OCI-LY3 (cell line): ENCODE results near the gene R3HDM4.
A peak's percentile ranks its signal among the peaks of the same experiment; 100 is the strongest.

Experiments
- H2AFZ ChIP-seq: fragments of 200-600, 300-600 bp; shearing (Covaris generic); 2 replicates; pipeline ENCODE4 v1.6.0; 2014; ENCODE audit warnings: antibody characterized with exemption, low read depth, low read length
- H3K27ac ChIP-seq: fragments of 200-600, 300-600 bp; sonication (generic); 2 replicates; pipeline ENCODE4 v1.5.1; 2014; ENCODE audit warnings: mild to moderate bottlenecking, low read length, moderate library complexity, mixed read lengths
- H3K27me3 ChIP-seq: fragments of 200-600, 300-600 bp; sonication (generic); 2 replicates; pipeline ENCODE4 v1.6.1; 2014; ENCODE audit warnings: low read depth, low read length, mixed read lengths
- H3K36me3 ChIP-seq: fragments of 200-600, 300-600 bp; sonication (generic); replicated peaks from 2 replicates; pipeline ENCODE3; 2014; ENCODE audit warnings: low read depth, low read length, mixed read lengths
- H3K4me1 ChIP-seq: fragments of 300-600, 200-600 bp; sonication (generic); 2 replicates; pipeline ENCODE4 v1.6.1; 2014; ENCODE audit warnings: low read length, mixed read lengths
- H3K4me2 ChIP-seq: fragments of 200-600, 300-600 bp; sonication (generic); 2 replicates; pipeline ENCODE4 v1.6.1; 2014; ENCODE audit warnings: low read length, mixed read lengths
- H3K4me3 ChIP-seq: fragments of 300-600, 200-600 bp; sonication (generic); 2 replicates; pipeline ENCODE4 v1.5.1; 2014; ENCODE audit warnings: antibody characterized with exemption, mild to moderate bottlenecking, low read length, moderate library complexity
- H3K79me2 ChIP-seq: fragments of 300-600, 200-600 bp; shearing (Covaris generic); 2 replicates; pipeline ENCODE4 v1.6.1; 2014; ENCODE audit warnings: mild to moderate bottlenecking, low read length, mixed read lengths
- H3K9ac ChIP-seq: fragments of 300-600, 200-600 bp; shearing (Covaris generic); 2 replicates; pipeline ENCODE4 v1.6.0; 2014; ENCODE audit warnings: mild to moderate bottlenecking, low read length, moderate library complexity
- H3K9me3 ChIP-seq: fragments of 200-600, 300-600 bp; shearing (Covaris generic); 2 replicates; pipeline ENCODE4 v1.6.1; 2014; ENCODE audit warnings: low read length, mixed read lengths; ENCODE audit not compliant: insufficient read depth
- H4K20me1 ChIP-seq: fragments of 200-600, 300-600 bp; sonication (generic); 2 replicates; pipeline ENCODE4 v1.6.1; 2016; ENCODE audit warnings: low read length, mixed read lengths; ENCODE audit not compliant: insufficient read depth
- EZH2phosphoT487 ChIP-seq: fragments of 200-600 bp; shearing (Covaris generic); IDR thresholded peaks from 2 replicates; pipeline ENCODE4 v1.6.1; 2018; ENCODE audit warnings: antibody characterized with exemption, mixed run types, low read depth
- TF ChIP-seq, protein P1 (sequence below): fragments of 200-600, 300-600 bp; sonication (generic); IDR thresholded peaks from 2 replicates; pipeline ENCODE4 v1.5.1; 2014; ENCODE audit warnings: antibody characterized with exemption, low read length, low read depth

The R3HDM4 gene

DNA sequence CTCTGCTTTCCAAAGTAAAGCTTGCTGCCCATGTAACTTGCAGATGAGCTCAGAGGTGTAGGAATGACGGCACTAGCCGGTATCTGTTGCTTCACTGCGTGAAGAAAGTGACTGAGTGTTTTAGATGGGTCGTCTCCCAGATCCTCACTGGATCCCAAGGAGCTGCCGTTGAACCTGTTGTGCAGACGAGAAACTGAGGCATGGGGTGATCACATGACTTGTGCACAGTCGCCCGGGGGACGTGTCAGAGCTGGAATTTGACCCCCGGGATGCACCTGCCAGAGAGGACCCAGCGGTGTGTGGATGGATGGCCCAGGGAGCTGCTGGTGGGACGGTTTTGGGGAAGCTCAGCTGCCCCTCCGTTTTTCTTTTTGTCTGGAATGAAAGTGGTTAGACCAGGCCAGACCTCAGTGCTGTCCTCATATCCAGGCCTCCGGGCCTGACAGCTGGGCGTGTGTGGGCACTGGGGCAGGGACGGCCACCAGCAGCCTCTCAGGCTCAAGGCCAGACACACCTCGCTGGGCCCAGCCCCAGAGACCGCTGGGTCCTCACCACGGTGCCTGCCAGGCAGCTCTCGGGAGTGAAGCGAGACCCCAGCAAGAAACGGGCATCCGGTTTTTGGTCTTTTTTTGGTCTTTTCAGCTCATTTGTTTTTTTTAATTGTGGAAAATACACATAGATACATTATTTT lies 25.4 kb upstream of the R3HDM4 start:
- H3K9me3 ChIP-seq, result peaks cover 3% of the 10 kb centered on the region; the same call in 1 of the 2 replicates
- H3K27ac ChIP-seq, result no peak overlapping the region
- no peak overlapping the region for H3K9ac ChIP-seq
- no peaks in the 10 kb centered on the region for H3K27me3 ChIP-seq
- no peak for TF ChIP-seq EZH2phosphoT487
- TF ChIP-seq, protein P1, sequence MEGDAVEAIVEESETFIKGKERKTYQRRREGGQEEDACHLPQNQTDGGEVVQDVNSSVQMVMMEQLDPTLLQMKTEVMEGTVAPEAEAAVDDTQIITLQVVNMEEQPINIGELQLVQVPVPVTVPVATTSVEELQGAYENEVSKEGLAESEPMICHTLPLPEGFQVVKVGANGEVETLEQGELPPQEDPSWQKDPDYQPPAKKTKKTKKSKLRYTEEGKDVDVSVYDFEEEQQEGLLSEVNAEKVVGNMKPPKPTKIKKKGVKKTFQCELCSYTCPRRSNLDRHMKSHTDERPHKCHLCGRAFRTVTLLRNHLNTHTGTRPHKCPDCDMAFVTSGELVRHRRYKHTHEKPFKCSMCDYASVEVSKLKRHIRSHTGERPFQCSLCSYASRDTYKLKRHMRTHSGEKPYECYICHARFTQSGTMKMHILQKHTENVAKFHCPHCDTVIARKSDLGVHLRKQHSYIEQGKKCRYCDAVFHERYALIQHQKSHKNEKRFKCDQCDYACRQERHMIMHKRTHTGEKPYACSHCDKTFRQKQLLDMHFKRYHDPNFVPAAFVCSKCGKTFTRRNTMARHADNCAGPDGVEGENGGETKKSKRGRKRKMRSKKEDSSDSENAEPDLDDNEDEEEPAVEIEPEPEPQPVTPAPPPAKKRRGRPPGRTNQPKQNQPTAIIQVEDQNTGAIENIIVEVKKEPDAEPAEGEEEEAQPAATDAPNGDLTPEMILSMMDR, result no peak
- peaks cover 86% of the 10 kb centered on the region for H3K79me2 ChIP-seq
- peaks cover 48% of the 10 kb centered on the region for H3K4me1 ChIP-seq
- H3K36me3 ChIP-seq, result peaks cover 72% of the 10 kb centered on the region
- no peak overlapping the region for H2AFZ ChIP-seq
- peaks cover 68% of the 10 kb centered on the region for H4K20me1 ChIP-seq
- no peak overlapping the region for H3K4me3 ChIP-seq
- H3K4me2 ChIP-seq, result no peak overlapping the region

DNA sequence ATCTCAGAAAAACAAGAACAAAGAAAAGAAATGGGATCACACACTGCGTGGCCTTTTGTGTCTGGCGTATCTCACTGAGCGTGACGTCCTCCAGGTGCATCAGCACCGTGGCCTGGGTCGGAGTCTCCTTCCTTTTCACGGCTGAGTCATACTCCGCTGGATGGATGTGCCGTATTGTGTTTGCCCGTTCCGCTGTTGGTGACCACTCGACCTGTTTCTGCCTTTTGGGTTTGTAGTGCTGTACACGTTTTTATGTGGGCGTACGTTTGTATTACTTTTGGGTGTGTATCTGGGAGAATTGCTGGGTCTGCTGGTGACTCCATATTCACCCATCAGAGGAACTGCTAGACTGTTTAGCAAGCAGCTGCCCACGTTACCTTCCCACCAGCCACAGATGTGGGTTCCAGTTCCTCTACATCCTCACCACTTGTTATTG lies 24.3 kb upstream of the R3HDM4 start:
- peaks cover 3% of the 10 kb centered on the region; the same call in 1 of the 2 replicates for H3K9me3 ChIP-seq
- H4K20me1 ChIP-seq, result peaks cover 75% of the 10 kb centered on the region
- no peaks in the 10 kb centered on the region for H3K27me3 ChIP-seq
- peaks cover 72% of the 10 kb centered on the region for H3K36me3 ChIP-seq
- H3K4me2 ChIP-seq, result no peak overlapping the region
- H3K4me3 ChIP-seq, result no peak overlapping the region
- H3K27ac ChIP-seq, result peak overlapping the region; percentile 9; the same call in 1 of the 2 replicates
- peaks cover 89% of the 10 kb centered on the region for H3K79me2 ChIP-seq
- no peak for TF ChIP-seq EZH2phosphoT487
- TF ChIP-seq, protein P1, result no peak
- H2AFZ ChIP-seq, result no peak overlapping the region
- H3K4me1 ChIP-seq, result peaks cover 59% of the 10 kb centered on the region
- H3K9ac ChIP-seq, result no peak overlapping the region

DNA sequence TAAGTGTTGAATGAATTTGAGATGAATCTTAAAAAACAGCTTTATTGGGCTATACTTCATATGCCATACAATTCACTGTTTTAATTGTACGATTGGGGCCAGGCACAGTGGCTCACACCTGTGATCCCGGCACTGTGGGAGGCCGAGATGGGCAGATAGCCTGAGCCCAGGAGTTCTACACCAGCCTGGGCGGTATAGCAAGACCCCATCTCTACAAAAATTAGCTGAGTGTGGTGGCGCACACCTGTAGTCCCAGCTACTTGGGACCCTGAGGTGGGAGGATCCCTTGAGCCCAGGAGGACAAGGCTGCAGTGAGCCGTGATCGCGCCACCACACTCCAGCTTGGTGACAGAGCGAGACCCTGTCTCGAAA lies 23.1 kb upstream of the R3HDM4 start:
- peaks cover 3% of the 10 kb centered on the region; the same call in 1 of the 2 replicates for H3K9me3 ChIP-seq
- H3K9ac ChIP-seq, result no peak overlapping the region
- H3K27me3 ChIP-seq, result no peaks in the 10 kb centered on the region
- H3K4me3 ChIP-seq, result no peak overlapping the region
- H3K4me1 ChIP-seq, result peaks cover 57% of the 10 kb centered on the region
- no peak overlapping the region for H3K4me2 ChIP-seq
- peaks cover 67% of the 10 kb centered on the region for H3K36me3 ChIP-seq
- no peak for TF ChIP-seq EZH2phosphoT487
- TF ChIP-seq, protein P1, result no peak
- H2AFZ ChIP-seq, result no peak overlapping the region
- no peak overlapping the region for H3K27ac ChIP-seq
- H3K79me2 ChIP-seq, result peaks cover 84% of the 10 kb centered on the region
- peaks cover 71% of the 10 kb centered on the region for H4K20me1 ChIP-seq

DNA sequence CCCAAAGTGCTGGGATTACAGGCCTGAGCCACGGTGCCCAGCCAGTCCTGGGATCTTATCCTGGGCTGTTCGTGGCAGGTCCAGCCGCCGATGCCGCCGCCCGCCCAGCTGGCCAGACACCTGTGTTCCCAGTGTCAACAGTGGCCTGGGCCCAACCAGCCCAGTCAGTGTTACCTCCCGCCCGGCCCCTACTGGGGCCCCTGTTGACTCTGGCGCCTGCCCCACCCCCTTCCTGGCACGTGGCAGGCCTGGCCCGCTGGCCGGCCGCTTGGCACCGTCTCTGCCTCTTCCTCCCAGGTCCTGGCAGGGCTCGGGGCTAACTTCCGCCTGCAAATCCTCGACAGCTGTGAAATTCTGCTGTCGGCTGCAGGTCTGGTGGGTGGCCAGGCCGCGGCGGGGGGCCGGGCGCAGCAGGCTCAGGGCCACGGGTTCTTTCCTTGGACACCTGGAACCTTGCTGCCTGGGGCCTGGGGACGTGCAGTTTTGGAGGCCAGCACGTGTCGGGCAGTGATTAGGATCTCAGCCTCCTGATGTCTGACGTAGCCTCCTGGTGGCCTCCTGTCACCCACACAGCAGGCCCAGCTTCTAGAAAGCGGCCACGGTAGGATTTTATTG lies 22.0 kb upstream of the R3HDM4 start:
- Histone ChIP-seq H3K27me3 (no peaks in the 10 kb centered on the region), H3K4me2 (no peak overlapping the region), H2AFZ (no peak overlapping the region), H3K9me3 (peaks cover 3% of the 10 kb centered on the region; the same call in 1 of the 2 replicates), H3K9ac (no peak overlapping the region), H3K4me1 (peaks cover 45% of the 10 kb centered on the region), H4K20me1 (peaks cover 68% of the 10 kb centered on the region), H3K36me3 (peaks cover 71% of the 10 kb centered on the region), H3K4me3 (no peak overlapping the region), H3K79me2 (peaks cover 73% of the 10 kb centered on the region), H3K27ac (no peak overlapping the region)
- TF ChIP-seq, protein P1, result no peak
- no peak for TF ChIP-seq EZH2phosphoT487
